ENCODE data around the gene ZNF432. TPM values are rescaled to one million over a fixed set of nuclear protein-coding genes. Genes with fewer than 3 reads are reported as not detected.

ZNF432 gene
- total RNA-seq, 1 donor from 2014 or later = 10.3 TPM

DNA sequence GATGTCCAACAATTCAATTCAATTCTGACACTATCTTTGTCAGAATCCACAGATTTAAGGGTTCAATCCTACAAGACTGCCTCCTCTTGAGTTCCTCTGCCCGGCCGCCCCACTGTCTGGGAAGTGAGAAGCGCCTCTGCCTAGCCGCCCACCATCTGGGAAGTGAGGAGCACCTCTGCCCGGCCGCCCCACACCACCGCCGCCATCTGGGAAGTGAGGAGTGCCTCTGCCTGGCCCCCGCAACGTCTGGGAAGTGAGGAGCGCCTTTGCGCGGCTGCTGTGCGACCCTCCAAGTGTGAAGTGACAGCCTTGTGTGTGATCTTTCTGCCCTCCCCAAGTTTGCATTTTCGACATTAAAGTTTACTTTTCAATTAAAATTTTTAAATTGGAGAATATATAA lies 26.4 kb downstream of the ZNF432 start:
- peaks cover 11% of the 10 kb centered on the region for H3K4me1 Mint-ChIP-seq (ENCODE audit: unreplicated experiment)
- H3K27me3 Mint-ChIP-seq (ENCODE audit: unreplicated experiment) = no peaks in the 10 kb centered on the region
- H3K4me3 Mint-ChIP-seq (ENCODE audit: unreplicated experiment) = peak overlapping the region; percentile 1
- DNase-seq (ENCODE audit: low spot score) = no peak
- H3K36me3 Mint-ChIP-seq (ENCODE audit: low read depth, unreplicated experiment) = peaks cover 56% of the 10 kb centered on the region
- no peak overlapping the region for H3K27ac Mint-ChIP-seq (ENCODE audit: unreplicated experiment)
- no peak for TF ChIP-seq CTCF (IDR thresholded peaks at IDR 0.05; ENCODE audit: unreplicated experiment)
- no peaks in the 10 kb centered on the region for H3K9me3 Mint-ChIP-seq (ENCODE audit: unreplicated experiment)

DNA sequence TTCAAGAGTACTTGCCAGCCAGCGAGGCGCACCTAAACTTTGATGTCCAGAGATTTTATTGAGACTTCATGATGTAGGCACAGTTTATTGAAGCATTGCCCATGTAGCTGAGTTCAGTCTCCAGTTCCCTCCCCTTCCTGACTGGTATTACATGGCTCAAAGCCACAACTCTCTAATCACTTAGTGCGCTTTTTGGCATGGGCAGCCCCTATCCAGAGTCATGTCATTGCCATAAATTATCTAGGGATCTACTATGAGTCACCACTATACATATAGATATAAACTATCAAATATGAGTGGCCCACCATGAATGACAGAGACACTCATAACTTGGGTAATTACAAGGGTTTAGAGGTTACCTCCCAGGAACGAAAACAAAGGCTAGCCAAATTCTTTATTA lies 28.1 kb downstream of the ZNF432 start:
- Mint-ChIP-seq H3K36me3 (ENCODE audit: low read depth, unreplicated experiment) (peaks cover 67% of the 10 kb centered on the region), H3K27me3 (ENCODE audit: unreplicated experiment) (no peaks in the 10 kb centered on the region), H3K4me3 (ENCODE audit: unreplicated experiment) (peak overlapping the region; percentile 7), H3K27ac (ENCODE audit: unreplicated experiment) (no peak overlapping the region), H3K9me3 (ENCODE audit: unreplicated experiment) (no peaks in the 10 kb centered on the region), H3K4me1 (ENCODE audit: unreplicated experiment) (no peaks in the 10 kb centered on the region)
- TF ChIP-seq CTCF (IDR thresholded peaks at IDR 0.05; ENCODE audit: unreplicated experiment) = no peak
- DNase-seq (ENCODE audit: low spot score) = no peak

- no peaks in the 10 kb centered on the region for H3K9me3 Mint-ChIP-seq (ENCODE audit: unreplicated experiment)
- TF ChIP-seq CTCF (IDR thresholded peaks at IDR 0.05; ENCODE audit: unreplicated experiment) = no peak
- H3K4me3 Mint-ChIP-seq (ENCODE audit: unreplicated experiment) = no peak overlapping the region
- H3K36me3 Mint-ChIP-seq (ENCODE audit: low read depth, unreplicated experiment) = peaks cover 26% of the 10 kb centered on the region
- H3K27me3 Mint-ChIP-seq (ENCODE audit: unreplicated experiment) = peaks cover 4% of the 10 kb centered on the region
- DNase-seq (ENCODE audit: low spot score) = no peak
- peaks cover 11% of the 10 kb centered on the region for H3K4me1 Mint-ChIP-seq (ENCODE audit: unreplicated experiment)
- no peak overlapping the region for H3K27ac Mint-ChIP-seq (ENCODE audit: unreplicated experiment)
Observed at GRCh38 chr19:52010674-52011073, 38.0 kb downstream of the ZNF432 start.

GRCh38 chr19:52007806-52008557 lies 40.7 kb downstream of the ZNF432 start, which contains the start of gene ZNF615:
ZNF615 (minus strand) TSS chr19:52008211; CDS start chr19:52003711, 4,500 bp downstream.
- H3K27ac Mint-ChIP-seq (ENCODE audit: unreplicated experiment) = peak within 1 kb of the TSS; percentile 95
- H3K4me1 Mint-ChIP-seq (ENCODE audit: unreplicated experiment) = peaks cover 11% of the 10 kb centered on the region
- TF ChIP-seq CTCF (IDR thresholded peaks at IDR 0.05; ENCODE audit: unreplicated experiment) = no peak
- H3K36me3 Mint-ChIP-seq (ENCODE audit: low read depth, unreplicated experiment) = peaks cover 28% of the 10 kb centered on the region
- H3K9me3 Mint-ChIP-seq (ENCODE audit: unreplicated experiment) = no peaks in the 10 kb centered on the region
- H3K27me3 Mint-ChIP-seq (ENCODE audit: unreplicated experiment) = peaks cover 4% of the 10 kb centered on the region
- DNase-seq (ENCODE audit: low spot score) = peak; percentile 87
- peak within 1 kb of the TSS; percentile 99 for H3K4me3 Mint-ChIP-seq (ENCODE audit: unreplicated experiment)

GRCh38 chr19:52007451-52007805 lies 41.2 kb downstream of the ZNF432 start:
- peak; percentile 18 for DNase-seq (ENCODE audit: low spot score)
- Mint-ChIP-seq H3K4me1 (ENCODE audit: unreplicated experiment) (peaks cover 11% of the 10 kb centered on the region), H3K9me3 (ENCODE audit: unreplicated experiment) (no peaks in the 10 kb centered on the region), H3K4me3 (ENCODE audit: unreplicated experiment) (peak overlapping the region; percentile 99), H3K36me3 (ENCODE audit: low read depth, unreplicated experiment) (peaks cover 24% of the 10 kb centered on the region), H3K27ac (ENCODE audit: unreplicated experiment) (peak overlapping the region; percentile 95), H3K27me3 (ENCODE audit: unreplicated experiment) (peaks cover 4% of the 10 kb centered on the region)
- no peak for TF ChIP-seq CTCF (IDR thresholded peaks at IDR 0.05; ENCODE audit: unreplicated experiment)

All from endothelial cell (in vitro differentiated cells).